COR-L47 (cell line): ENCODE results near the gene ELOVL3.
"Not testable (repeated sequence)": the region's sequence is repeated elsewhere in the genome, so short reads cannot be mapped to it uniquely, and the experiment has no call there.

Experiments
- DNase-seq: peaks from one replicate; lab custom pipeline; 2025; lab: John Stamatoyannopoulos, UW

The ELOVL3 gene, protein sequence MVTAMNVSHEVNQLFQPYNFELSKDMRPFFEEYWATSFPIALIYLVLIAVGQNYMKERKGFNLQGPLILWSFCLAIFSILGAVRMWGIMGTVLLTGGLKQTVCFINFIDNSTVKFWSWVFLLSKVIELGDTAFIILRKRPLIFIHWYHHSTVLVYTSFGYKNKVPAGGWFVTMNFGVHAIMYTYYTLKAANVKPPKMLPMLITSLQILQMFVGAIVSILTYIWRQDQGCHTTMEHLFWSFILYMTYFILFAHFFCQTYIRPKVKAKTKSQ

DNA sequence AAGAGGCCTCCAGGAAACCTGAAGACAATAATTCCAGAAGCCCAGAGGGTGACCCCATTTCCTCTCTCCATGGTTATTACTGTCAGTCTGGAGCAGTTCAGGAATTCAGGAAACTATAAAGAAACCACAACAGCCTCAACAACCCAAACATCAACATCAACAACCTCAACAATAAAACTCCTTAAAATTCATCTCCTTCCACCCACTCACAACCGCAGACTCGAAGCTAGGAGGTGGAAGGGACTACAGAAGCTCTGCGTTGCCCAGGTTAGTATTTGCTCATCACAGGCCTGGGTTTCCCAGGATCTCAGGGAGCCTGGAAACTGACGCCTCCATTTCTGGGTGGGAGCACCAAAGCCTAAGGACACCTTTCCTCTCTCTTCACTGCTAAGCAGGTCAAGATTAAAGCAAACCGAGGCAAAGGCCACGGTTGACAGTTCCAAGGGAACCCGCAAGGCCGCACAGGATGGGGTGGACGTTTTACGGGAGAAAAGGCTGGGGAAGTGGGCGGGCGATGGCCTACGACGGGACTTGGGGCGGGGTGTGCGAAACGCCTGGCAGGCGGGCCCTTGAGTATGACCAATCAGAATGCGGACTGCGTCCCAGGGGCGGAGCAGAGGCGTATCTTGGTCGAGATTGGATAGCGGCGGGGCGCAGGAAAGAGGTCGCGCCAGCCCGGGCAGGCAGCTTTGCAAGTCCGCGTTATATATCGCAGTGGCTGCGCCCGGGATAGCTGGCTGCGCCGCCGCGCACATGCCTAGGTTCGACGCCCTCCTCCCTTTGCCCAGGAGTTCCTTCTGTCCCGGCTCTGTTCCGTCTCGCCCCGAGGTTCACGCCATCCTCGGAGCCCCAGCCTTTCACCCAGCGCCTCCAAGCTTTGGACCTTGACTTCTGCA is at the start of gene ELOVL3:
ELOVL3 (plus strand) TSS at position 654 of the 896 bp plus-strand sequence. CDS start 250 bp downstream, outside the sequence.
- DNase-seq: peak; percentile 73

DNA sequence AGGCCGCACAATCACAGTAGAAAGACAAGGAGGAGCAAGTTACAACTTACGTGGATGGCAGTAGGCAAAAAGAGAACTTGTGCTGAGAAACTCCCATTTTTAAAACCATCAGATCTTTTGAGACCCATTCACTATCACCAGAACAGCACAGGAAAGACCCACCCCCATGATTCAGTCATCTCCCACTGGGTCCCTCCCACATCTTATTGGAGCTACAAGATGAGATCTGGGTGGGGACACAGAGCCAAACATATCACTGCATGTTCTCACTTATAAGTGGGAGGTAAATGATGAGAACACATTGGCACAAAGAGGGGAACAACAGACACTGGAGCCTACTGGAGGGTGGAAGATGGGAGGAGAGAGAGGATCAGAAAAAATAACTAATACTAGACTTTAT is 41.5 kb upstream of the ELOVL3 start:
- DNase-seq: no peak

DNA sequence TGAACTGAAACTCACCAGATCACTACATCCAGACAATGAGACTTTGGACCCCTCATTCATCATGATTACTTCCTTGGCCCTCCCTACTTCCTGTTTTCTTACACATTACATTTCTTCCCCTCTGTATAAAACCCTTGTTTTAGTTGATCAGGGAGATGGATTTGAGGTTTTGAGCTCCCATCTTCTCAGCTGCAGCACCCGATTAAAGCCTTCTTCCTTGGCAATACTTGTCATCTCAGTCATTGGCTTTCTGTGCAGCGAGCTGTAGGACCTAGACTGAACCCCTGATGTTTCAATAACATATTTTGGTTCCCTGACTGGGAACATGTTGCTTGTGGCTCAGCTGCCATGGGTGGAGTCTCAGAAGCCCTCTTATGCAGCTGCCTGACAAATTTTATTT is 40.8 kb upstream of the ELOVL3 start:
- no peak for DNase-seq

DNA sequence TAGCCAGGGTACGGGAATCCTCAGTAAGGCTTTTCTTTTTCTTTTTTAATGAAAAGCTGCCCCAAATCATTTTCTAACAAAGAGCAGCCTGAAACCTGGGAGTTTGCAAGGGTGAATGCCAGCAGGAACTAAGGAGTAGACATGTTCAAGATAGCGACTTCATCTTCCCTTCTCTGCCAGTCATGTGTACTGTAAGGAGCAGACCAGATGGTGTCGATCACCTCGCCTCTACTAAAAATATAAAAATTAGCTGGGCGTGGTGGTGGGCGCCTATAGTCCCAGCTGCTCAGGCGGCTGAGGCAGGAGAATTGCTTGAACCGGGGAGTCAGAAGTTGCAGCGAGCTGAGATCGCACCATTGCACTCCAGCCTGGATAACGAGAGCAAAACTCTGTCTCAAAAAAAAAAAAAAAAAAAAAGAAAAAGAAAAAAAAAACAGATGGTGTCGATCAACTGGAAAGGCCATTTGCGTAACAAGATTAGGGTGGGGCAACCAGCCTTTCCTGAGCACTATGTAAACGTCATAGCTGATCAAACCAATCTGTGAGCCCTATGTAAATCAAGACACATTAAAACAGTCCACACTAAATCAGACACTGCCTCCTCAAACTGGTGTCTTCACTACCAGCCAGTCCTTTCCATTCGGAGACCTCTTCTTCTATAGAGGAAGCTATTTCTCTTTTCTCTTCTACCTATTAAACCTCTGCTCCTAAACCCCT is 40.1 kb upstream of the ELOVL3 start:
- no peak for DNase-seq

DNA sequence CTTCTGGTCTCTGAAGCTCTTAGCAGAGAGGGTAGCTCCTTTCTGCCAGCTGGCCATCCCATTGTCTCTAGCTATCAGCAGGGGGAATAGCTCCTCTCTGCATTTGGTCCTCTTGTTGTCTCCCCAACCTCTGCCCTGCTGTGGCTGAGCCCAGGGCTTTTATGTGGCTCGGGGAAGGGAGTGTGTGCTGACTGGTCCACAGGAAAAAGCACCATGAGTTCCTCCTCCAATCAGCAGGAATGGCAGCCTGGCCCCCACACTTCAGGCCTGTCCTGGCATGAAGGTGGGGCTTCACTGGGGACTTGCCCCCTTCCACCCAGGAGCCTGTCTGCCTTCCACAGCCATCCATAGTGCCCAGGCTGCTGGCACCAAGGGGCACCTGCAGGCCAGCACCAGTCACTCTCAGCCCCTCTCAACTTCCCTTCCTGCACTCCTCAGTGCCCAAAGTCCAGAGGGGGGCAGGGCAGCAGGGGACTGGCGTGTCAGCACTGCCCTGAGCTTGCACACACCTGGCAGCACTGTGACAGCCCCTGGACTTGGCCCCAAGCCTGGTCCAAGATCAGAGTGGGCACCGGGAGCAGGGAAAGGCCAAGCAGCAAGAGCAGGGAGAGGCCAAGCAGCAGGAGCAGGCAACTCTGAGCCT is 37.7 kb upstream of the ELOVL3 start:
- DNase-seq: no peak

DNA sequence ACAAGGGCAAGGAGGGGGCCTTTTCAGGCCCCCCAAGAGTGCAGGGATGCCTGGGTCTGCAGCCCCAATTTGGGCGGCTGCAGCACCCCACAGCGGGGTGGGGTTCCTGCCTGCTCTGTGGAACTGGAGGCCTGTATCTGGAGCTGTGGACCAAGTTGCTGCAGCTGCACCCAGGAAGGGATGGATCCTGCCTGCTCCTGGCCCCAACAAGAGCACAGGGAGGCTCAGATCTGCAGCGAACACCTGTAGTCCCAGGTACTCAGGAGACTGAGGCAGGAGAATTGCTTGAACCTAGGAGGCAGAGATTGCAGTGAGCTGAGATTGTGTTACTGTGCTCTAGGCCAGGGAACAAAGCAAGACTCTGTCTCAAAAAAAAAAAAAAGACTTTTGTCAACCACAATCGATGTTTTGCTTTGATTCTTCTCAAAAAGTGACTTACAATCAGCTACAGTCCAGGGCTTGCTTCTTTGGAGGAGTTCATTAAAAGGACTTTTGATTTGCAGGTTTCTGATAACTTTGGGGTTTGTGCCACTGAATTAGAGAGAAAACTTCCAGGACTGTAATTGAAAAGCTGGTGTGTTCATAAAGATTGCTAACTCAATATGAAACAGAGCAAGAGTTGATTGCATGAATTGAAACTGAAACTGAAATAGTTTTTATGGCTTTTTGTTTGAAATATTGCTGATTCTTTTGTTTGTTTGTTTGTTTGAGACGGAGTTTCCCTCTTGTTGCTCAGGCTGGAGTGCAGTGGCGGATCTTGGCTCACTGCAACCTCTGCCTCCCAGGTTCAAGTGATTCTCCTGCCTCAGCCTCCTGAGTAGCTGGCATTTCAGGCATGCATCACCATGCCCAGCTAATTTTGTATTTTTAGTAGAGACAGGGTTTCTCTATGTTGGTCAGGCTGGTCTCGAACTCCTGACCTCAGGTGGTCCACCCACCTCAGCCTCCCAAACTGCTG is 36.9 kb upstream of the ELOVL3 start:
- DNase-seq: not testable (repeated sequence)

DNA sequence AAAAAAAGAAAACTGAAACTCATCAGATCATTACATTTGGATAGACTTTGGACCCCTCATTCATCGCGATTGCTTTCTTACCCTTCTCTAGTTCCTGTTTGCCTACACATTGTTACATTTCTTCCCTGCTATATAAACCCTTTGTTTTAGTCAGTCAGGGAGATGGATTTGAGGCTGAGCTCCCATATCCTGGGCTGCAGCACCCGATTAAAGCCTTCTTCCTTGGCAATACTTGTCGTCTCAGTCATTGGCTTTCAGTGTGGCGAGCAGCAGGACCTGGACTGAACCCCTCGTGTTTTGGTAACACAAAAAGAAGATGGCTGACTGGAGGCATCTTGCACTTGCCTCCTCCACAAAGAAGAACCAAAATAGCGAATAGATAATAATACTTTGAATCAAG is 34.1 kb upstream of the ELOVL3 start:
- DNase-seq: no peak

DNA sequence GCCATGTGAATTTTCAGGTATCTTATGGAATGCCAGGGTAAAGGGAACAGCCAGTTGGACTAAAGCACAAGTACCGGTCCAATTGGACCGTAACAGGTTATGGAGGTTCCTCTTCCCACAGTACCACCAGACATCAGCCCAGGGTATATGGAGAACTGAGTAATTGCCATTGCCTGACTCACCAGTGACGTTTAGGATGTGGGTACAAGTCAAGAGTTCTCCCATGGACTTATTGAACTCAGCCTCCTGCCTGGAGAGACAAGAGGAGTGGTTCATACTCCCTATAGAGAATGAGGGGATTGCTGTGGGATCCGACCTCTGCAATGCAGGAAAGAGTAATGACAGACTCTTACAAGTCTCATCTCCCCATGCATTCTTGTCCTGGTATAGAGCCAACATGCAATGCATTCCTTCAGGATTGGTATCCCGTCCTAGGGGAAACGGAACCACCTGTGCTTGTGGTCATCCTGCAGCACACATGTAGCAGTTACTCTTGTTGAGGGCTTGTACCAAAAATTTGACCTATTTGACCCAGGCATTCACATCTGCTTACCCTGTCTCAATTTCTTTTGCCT is 30.7 kb upstream of the ELOVL3 start:
- DNase-seq: no peak

DNA sequence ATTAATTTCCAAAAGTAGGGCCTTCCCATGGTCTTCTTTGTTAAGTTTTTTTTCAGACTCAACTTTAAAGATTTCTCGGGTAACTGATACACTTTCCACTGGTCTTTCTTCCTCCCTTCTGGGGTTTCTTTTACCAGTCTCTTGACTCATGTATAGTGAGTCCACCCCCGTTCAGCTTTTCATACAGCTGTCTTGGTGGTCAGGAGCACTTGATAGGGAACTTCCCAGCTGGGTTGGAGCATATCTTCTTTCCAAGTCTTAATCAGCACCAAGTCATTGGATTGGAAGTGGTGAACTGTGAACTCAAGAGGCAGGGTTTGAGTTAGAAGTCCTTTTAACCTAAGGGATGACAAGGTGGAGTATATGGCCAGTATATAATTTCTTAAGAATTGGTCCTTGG is 29.2 kb upstream of the ELOVL3 start:
- no peak for DNase-seq

DNA sequence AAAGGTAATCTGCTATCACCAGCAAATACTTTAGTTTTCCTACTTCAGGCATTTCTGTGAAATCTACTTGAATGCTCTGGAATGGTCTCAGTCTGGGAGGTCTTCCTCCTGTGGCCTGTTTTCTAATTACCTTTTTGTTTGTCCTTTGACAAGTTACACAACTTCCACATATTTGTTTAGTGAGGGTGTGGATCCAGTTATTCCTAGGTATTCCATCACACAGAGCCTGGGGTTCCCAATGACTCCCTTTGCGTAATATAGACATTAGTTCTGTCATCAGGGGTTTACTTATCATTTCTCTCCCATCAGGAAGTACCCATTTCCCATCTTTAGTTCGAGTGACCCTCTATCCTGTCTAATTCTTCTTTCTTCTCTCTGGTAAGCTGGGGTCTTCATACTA is 28.1 kb upstream of the ELOVL3 start:
- no peak for DNase-seq

DNA sequence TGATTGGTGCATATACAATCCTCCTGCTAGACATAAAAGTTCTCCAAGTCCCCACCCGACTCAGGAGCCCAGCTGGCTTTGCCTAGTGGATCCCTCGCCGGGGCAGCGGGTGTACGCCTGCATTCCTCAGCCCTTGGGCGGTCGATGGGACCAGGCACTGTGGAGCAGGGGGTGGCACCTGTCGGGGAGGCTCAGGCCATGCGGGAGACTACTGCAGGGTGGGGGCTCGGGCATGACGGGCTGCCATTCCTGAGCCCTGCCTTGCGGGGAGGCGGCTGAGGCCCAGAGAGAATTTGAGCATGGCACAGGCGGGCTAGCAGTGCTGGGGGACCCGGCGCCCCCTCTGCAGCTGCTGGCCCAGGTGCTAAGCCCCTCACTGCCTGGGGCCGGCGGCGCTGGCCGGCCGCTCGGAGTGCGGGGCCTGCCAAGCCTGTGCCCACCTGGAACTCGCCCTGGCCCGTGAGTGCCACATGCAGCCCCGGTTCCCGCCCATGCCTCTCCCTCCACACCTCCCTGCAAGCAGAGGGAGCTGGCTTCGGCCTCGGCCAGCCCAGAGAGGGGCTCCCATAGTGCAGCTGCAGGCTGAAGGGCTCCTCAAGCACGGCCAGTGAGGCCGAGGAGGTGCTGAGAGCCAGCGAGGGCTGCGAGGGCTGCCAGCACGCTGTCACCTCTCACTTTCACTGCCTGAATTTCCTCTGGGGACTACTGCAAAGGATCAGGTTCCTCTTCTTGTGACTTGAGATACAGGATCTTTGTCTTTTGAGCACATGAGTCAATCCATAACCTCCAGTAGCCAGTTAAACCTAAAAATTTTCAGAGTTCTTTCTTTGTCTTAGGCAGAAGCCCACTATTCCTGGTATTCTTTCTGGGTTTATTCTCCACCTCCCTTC is 25.1 kb upstream of the ELOVL3 start:
- no peak for DNase-seq

DNA sequence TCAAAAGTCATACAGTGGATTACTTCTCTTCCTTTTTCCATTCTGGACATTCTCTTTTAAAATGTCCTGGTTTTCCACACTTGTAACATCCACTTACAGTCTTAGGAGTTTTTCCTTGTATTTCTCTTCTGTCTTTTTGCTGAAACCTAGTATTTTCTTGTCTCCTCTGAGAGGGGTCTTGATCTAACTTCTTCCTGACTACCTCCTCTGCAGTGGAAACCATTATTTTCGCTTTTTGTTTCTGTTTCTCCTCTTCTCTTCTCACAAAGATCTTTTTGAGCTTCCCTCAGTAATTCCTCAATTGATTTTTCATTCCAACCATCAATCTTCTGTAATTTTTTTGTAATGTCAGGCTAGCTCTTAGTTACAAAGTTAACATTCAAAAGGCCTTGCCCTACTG is 23.7 kb upstream of the ELOVL3 start:
- no peak for DNase-seq

DNA sequence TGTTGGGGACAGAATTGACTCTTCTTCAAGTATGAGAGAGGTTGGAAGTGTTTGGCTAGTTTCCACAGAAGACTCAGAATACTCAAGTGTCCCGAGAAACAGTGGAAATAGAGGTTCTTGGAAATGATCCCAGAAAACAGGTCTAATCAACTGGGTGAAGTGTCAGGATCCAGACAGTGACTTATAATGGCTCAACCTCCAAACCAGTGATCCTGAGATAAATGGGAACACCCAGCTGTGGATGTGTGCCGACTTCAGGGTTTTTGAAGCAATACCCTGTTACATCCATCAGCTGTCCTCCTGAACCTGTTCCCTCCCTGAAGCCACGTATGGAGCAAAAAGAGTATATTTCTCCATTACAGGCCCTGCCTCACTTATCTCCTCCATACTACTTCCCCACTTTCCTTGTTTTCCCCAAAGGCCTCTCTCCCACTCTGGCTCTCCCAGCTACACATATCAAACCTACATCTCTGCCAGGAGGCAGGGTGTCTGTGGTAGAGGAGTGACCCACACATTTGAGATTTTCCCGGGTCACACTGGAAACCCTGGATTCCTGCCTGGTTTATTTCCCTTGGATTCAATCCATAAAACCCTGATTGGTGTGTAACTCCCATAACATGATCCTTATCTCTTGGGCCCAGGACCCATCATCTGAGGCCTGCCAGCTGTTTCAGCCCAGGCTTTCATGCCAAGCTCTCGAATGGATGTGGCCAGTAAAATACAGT is 17.6 kb upstream of the ELOVL3 start:
- DNase-seq: no peak

DNA sequence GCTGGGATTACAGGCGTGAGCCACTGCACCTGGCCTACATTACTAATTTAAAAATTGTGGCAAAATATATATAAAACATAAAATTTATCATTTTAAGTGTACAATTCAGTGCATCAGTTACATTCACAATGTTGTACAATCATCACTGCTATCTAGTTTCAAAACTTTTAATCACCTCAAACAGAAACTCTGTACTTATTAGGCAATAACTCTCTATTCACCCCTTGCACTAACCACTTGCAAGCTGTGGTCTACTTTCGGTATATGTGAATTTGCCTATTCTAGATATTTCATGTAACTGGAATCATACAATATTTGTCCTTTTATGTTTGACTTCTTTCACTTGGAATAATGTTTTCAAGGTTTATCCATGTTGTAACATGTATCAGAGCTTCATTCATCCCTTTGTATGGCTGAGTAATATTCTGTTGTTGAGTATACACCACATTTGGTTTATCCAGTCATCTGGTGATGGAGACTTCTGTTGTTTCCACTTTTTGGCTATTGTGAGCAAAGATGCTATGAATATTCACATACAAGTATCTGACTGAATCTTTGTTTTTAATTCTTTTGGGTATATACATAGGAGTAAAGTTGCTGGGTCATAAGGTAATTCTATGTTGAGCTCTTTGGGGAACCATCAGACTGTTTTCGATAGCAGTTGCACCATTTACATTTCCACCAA is 14.3 kb upstream of the ELOVL3 start:
- no peak for DNase-seq

DNA sequence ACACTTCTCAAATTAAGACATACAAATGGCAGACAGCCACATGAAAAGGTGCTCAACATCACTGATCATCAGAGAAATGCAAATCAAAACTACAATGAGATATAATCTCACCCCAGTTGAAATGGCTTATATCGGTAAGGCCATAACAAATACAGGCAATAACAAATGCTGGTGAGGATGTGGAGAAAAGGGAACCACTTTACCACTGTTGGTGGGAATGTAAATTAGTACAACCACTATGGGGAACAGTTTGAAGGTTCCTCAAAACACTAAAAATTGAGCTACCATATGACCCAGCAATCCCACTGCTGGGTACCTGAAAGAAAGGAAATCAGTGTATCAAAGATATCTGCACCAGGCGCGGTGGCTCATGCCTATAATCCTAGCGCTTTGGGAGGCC is 12.5 kb upstream of the ELOVL3 start:
- not testable (repeated sequence) for DNase-seq

DNA sequence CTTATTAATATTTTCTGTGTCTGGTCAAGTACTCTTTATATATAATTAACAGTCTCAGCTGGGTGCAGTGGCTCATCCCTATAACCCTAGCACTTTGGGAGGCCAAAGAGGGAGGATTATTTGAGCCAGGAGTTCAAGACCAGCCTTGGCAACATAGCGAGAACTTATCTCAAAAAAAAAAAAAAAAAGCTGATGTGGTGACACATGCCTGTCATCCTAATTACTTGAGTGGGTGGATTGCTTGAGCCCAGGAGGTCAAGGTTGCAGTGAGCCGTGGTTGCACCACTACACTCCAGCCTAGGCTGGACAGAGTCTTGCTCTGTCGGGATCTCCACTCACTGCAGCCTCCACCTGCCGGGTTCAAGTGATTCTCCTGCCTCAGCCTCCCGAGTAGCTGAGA is 6.7 kb upstream of the ELOVL3 start:
- DNase-seq: no peak

DNA sequence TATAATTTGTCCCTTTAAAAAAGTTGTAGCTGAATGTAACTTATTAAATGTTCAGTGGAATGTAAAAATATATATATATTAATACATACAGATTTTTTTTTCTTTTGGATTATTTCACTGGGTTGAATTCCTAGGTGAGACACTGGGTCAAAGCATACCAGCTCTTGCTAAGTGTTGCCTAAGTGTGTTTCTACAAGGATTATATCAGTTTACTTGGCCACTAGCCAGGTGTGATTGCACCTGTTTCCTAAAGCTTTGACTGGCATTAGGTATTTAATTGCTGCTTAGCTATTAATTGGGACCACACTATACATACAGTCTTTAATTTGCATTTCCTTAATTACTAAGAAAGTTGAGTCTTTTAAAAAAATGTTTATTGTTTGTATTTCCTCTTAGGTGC is 5.5 kb upstream of the ELOVL3 start:
- DNase-seq: no peak

DNA sequence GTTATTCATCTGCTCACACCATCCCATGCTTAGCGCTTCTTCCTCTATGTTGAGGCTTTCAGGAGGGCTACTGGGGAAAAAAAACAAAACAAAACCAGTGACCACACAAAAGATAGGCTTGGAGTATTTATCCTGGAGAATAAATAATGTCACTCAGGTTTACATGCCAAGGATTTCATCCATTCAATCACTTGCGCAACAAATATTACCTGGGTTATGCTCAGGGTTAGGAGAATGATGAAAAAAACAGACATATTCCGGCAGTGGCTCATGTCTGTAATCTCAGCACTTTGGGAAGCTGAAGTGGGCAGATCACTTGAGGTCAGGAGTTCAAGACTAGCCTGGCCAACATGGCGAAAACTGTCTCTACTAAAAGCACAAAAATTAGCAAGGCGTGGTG is 3.3 kb upstream of the ELOVL3 start:
- no peak for DNase-seq

DNA sequence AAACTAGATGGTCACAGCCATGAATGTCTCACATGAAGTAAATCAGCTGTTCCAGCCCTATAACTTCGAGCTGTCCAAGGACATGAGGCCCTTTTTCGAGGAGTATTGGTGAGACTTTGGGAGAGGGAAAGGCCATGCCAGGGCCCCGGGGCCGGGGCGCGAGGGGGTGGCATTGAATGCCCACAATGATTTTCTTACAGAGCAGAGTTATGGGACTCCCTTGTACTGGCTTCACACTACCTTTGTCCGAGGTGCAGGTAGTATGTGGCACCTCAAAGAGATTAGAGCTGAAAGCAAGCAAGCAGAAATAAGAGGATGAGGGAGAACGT is 407 bp downstream of the ELOVL3 start:
- DNase-seq: no peak
